T-helper 2 cell treated with Interferon-gamma antibody and Interleukin-4, amounts not matched to agents 100 ng/mL and 5 ng/mL, for 36 hours (primary cell): Measurements from ENCODE around the gene ILDR1. TPM values are rescaled to one million over a fixed set of nuclear protein-coding genes. Genes with fewer than 3 reads are reported as not detected.

Source experiments
- intact Hi-C: fragments of 100-400 bp; cut with micrococcal nuclease; formaldehyde crosslinking; loops from one replicate; pipeline ENCODE4 v1.15.1; 2023
- total RNA-seq: library from RNA; stranded (reverse); gene quantifications from 2 replicates; pipeline ENCODE4 v1.2.3, GENCODE V29; 2022

Gene ILDR1
- total RNA-seq, 1 donor from 2014 or later, result 0.43 TPM

GRCh38 chr3:122021037-122021436 is 1.0 kb downstream of the ILDR1 start:
- intact Hi-C loops, result no loop called here

- intact Hi-C loops, result no loop called here
Measured at GRCh38 chr3:122019493-122019892, 2.6 kb downstream of the ILDR1 start.

GRCh38 chr3:122014741-122015140 is 7.3 kb downstream of the ILDR1 start:
- intact Hi-C loops, result no loop called here

- intact Hi-C loops, result no loop called here
Measured at GRCh38 chr3:122013448-122013925, 8.6 kb downstream of the ILDR1 start.

GRCh38 chr3:122012821-122013220 is 9.2 kb downstream of the ILDR1 start:
- intact Hi-C loops, result no loop called here

- intact Hi-C loops, result no loop called here
Measured at GRCh38 chr3:122011396-122011795, 10.7 kb downstream of the ILDR1 start.

GRCh38 chr3:122010506-122010905 is 11.5 kb downstream of the ILDR1 start:
- intact Hi-C loops, result no loop called here

- intact Hi-C loops, result no loop called here
Measured at GRCh38 chr3:122008166-122008565, 13.9 kb downstream of the ILDR1 start.

- intact Hi-C loops, result no loop called here
Measured at GRCh38 chr3:122006267-122006666, 15.8 kb downstream of the ILDR1 start.

GRCh38 chr3:122004991-122005565 is 17.0 kb downstream of the ILDR1 start:
- intact Hi-C loops, result no loop called here

- intact Hi-C loops, result no loop called here
Measured at GRCh38 chr3:122004107-122004506, 17.9 kb downstream of the ILDR1 start.

GRCh38 chr3:122003606-122004005 is 18.4 kb downstream of the ILDR1 start:
- intact Hi-C loops, result no loop called here

GRCh38 chr3:122003112-122003511 is 18.9 kb downstream of the ILDR1 start:
- intact Hi-C loops, result no loop called here

- intact Hi-C loops, result no loop called here
Measured at GRCh38 chr3:122002611-122003010, 19.4 kb downstream of the ILDR1 start.

- intact Hi-C loops, result no loop called here
Measured at GRCh38 chr3:122001892-122002291, 20.2 kb downstream of the ILDR1 start.

- intact Hi-C loops, result no loop called here
Measured at GRCh38 chr3:122000936-122001605, 21.0 kb downstream of the ILDR1 start.

GRCh38 chr3:121999931-122000330 is 22.1 kb downstream of the ILDR1 start:
- intact Hi-C loops, result no loop called here

- intact Hi-C loops, result no loop called here
Measured at GRCh38 chr3:121998611-121999473, 23.2 kb downstream of the ILDR1 start.

GRCh38 chr3:121998030-121998580 is 23.9 kb downstream of the ILDR1 start:
- intact Hi-C loops, result no loop called here

GRCh38 chr3:121997372-121997771 is 24.7 kb downstream of the ILDR1 start:
- intact Hi-C loops, result no loop called here

- intact Hi-C loops, result no loop called here
Measured at GRCh38 chr3:121996441-121996840, 25.6 kb downstream of the ILDR1 start.
